Posterior cingulate gyrus (tissue), 11 donors: Measurements from ENCODE around the gene ZBTB24.

Source experiments
- DNase-seq, 10 donors: peaks; one replicate each; pipeline versions ENCODE4 v3.0.0 to v3.0.0-alpha.2; 2020 to 2021; ENCODE audit warnings: mixed read lengths in 3 of 10
- intact Hi-C: fragments of 100-400 bp; cut with DNase I; formaldehyde crosslinking; loops from one replicate; pipeline ENCODE4 v1.15.1; 2023

The ZBTB24 gene

DNA sequence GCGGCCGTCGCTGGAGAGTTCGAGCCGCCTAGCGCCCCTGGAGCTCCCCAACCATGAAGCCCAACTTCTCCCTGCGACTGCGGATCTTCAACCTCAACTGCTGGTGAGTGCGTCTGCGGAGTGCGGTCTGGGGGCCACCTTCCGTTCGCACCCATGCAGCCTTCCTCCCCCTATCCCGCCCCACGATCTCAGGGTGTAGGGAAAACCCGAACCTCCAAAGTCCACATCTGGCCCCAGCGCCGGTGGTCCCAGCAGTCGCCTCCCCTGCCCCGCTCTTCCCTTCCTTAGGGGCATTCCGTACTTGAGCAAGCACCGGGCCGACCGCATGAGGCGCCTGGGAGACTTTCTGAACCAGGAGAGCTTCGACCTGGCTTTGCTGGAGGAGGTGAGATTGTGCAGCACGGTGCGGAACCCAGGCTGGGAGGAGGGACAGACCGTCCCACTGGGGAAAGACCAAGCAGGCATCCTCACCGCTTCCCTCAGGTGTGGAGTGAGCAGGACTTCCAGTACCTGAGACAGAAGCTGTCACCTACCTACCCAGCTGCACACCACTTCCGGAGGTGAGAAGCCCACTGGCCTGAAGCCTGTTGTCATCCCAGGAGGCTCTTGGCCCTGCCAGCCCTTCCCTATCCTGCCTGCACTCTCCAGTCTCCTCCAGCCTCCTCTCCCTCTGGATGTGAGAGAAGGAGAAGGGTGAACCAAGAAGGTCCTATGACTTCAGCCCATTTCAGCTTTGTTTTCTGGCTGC lies 41.8 kb downstream of the ZBTB24 start:
- DNase-seq: peak in 4 of 10 donors; percentile 38 to 89 (median 83)
- intact Hi-C loops: loop anchor here (2.0 to 10.0 kb wide), 3 partner anchors 42 to 254 kb away; partner anchors contain the start of genes AK9, CD164, FIG4 and ZBTB24

- DNase-seq: peak; percentile 70 to 97 (median 81)
- intact Hi-C loops: loop anchor here (2.0 to 10.0 kb wide), 3 partner anchors 42 to 254 kb away; partner anchors contain the start of genes AK9, CD164, FIG4 and ZBTB24
These were observed 42.5 kb downstream of the ZBTB24 start, which contains the start of the genes PPIL6 and SMPD2 for GRCh38 chr6:109440331-109441068. TSS of gene PPIL6 (minus strand) at chr6:109440628. CDS start at chr6:109440590, 38 bp downstream. TSS of gene SMPD2 (plus strand) at chr6:109440724. CDS start at chr6:109441122, 398 bp downstream.

GRCh38 chr6:109436041-109436440 lies 47.0 kb downstream of the ZBTB24 start:
- intact Hi-C loops: no loop called here
- no peak for DNase-seq

DNA sequence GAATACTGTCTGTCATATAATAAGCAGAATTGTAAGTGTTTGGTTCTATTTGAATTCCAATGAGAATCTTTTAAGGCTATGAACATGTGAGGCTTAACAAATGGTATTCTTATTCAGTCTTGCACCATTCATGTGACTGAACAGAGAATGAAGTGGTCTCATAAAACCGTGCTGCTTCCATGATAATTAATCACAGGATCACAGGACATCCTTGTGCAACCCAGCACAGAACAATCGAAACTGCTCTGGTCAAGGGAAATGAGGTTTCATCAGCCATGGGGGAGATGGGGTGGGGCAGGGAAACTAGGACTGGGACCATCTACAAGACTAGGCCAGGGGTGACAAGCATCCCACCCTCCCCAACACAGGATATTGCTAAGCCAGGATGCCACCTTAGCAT lies 48.6 kb downstream of the ZBTB24 start:
- intact Hi-C loops: no loop called here
- no peak for DNase-seq

DNA sequence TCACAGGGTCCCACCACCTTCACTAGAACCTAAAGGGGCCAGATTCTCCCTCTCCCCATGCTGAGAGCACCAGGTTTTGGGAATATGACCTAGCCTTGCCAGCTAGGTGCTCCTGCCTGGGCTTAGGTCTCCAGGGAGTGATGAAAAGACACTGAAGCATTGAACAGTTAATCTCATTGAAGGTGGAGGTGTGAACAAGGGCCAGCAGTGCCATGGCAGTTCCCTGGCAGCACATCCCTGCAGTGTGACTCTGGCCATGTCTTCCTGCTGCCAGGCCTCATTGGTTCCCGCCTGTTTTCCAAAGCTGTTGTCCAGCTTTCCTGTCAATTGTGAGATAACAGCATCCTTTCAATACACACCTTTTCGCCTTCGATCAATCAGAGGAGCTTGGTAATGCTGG lies 53.5 kb downstream of the ZBTB24 start:
- intact Hi-C loops: no loop called here
- no peak for DNase-seq

- intact Hi-C loops: no loop called here
- no peak for DNase-seq
These were observed 54.0 kb downstream of the ZBTB24 start for GRCh38 chr6:109428889-109429477.

DNA sequence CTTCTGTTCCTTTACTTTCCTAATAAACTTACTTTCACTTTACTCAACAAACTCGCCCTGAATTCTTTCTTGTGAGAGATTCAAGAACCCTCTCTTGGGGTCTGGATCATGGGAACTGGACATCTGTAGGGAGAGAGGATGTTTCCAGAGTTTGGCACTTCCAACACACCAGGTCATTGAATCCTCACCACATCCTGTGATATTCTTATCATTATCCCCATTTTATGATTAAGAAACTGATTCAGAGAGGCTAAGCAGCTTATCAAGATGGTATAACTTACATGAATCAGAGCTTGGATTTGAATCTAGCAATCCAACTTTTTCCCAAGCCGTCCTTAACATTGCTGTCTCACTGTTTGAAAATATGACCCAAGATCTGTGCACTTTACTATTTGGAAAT lies 58.1 kb downstream of the ZBTB24 start:
- DNase-seq: no peak
- intact Hi-C loops: no loop called here

- DNase-seq: no peak
- intact Hi-C loops: no loop called here
These were observed 61.8 kb downstream of the ZBTB24 start for GRCh38 chr6:109421184-109421583.

DNA sequence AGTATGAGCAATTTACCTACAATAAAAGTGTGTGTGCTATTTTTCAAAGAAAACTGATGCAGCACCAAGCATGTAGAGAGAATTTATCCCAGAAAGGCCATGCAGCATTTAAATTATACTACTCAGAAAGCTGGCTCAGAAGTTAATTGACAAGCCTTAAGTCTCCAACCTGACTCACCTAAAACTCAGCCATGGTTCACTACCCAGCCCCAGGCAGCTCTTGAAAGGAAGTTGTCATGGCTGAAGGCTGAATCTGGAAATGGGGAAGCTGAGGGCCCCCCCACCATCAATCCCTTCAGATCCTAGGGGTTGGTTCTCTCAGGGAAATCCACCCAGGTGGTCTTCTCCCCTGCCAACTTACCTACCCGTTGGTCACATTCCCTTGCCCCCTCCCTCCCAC lies 62.3 kb downstream of the ZBTB24 start:
- intact Hi-C loops: no loop called here
- no peak for DNase-seq

GRCh38 chr6:109417646-109418045 lies 65.4 kb downstream of the ZBTB24 start:
- intact Hi-C loops: no loop called here
- DNase-seq: no peak
